HepG2 (cell line): ENCODE data around the gene NOPCHAP1. TPM values are rescaled to one million over a fixed set of nuclear protein-coding genes. Genes with fewer than 3 reads are reported as not detected.

ENCODE experiments used
- ATAC-seq: fragments of 200-7000 bp; cut with Tn5 transposase; 3 replicates; pipeline ENCODE4 v1.9.1; 2020; ENCODE audit warnings: mild to moderate bottlenecking, moderate library complexity
- BruUV-seq: library from RNA; stranded (reverse); fragments of 400-500 nt; replicated peaks from 2 replicates; lab custom pipeline; 2021; lab: Mats Ljungman, UMichigan
- CTCF ChIA-PET: fragments of 300-600 bp; formaldehyde crosslinking; extraction: SDS; loops from one replicate; lab custom pipeline; 2021; ENCODE audit warnings: low total read pairs, inconsistent platforms, low intra/inter-chr PET ratio; lab: Yijun Ruan, JAX
- POLR2A ChIA-PET: fragments of 350-600 bp; sonication (Branson Sonifier 250); formaldehyde crosslinking; loops from one replicate; lab custom pipeline; 2020; ENCODE audit warnings: antibody characterized with exemption, inconsistent platforms; lab: Yijun Ruan, JAX
- DNase-seq: peaks from one replicate; pipeline ENCODE4 v3.0.0-alpha.2; 2015; ENCODE audit warnings: low spot score
- FAIRE-seq: peaks from 3 replicates; lab custom pipeline; 2011; peaks lifted over from hg19 to GRCh38; lab: Jason Lieb, UNC
- H2AFZ ChIP-seq: one replicate; pipeline ENCODE4 v1.6.1; 2011; ENCODE audit warnings: low read length, inconsistent platforms
- H3K27ac ChIP-seq: fragments of 300-600 bp; 3 replicates; pipeline ENCODE4 v1.8.0; 2011; ENCODE audit warnings: mixed run types, mild to moderate bottlenecking, mixed read lengths, low read length, inconsistent platforms; ENCODE audit not compliant: insufficient read depth; ENCODE audit errors: extremely low read length
- H3K27me3 ChIP-seq, 2 experiments: fragments of 200-600 bp in 1 of 2; 2 replicates in 1 of 2; 3 replicates in 1 of 2; pipeline versions ENCODE4 v1.6.0 to v1.8.0; 2011; ENCODE audit warnings: low read length in 2 of 2, mild to moderate bottlenecking in 2 of 2, moderate library complexity in 2 of 2, inconsistent platforms in 1 of 2; ENCODE audit not compliant: insufficient read depth in 2 of 2, control insufficient read depth in 1 of 2
- H3K36me3 ChIP-seq, 2 experiments: fragments of 200-600 bp in 1 of 2; replicated peaks in 1 of 2; 2 replicates in 1 of 2; 3 replicates in 1 of 2; pipeline versions ENCODE4 v1.5.1 to v1.8.0; 2011; ENCODE audit warnings: low read length in 2 of 2, inconsistent platforms in 1 of 2; ENCODE audit not compliant: insufficient read depth in 2 of 2, control insufficient read depth in 1 of 2
- H3K4me1 ChIP-seq: 2 replicates; pipeline ENCODE4 v1.5.1; 2012; ENCODE audit warnings: low read length, inconsistent platforms; ENCODE audit not compliant: insufficient read depth
- H3K4me2 ChIP-seq: 2 replicates; pipeline ENCODE4 v1.6.0; 2011; ENCODE audit warnings: low read depth, low read length, inconsistent platforms
- H3K4me3 ChIP-seq, 3 experiments: fragments of 200-600 bp in 1 of 3; sonication (generic), shearing (Covaris generic) in 1 of 3; replicated peaks in 1 of 3; 2 replicates each; pipeline ENCODE4 v1.5.1; 2011 to 2016; ENCODE audit warnings: low read length in 3 of 3, inconsistent platforms in 2 of 3, low read depth in 2 of 3, mild to moderate bottlenecking in 2 of 3, control low read depth in 1 of 3, mixed read lengths in 1 of 3; ENCODE audit not compliant: insufficient read depth in 1 of 3
- H3K79me2 ChIP-seq: one replicate; pipeline ENCODE4 v1.6.1; 2011; ENCODE audit warnings: low read length, inconsistent platforms; ENCODE audit not compliant: insufficient read depth
- H3K9ac ChIP-seq: 2 replicates; pipeline ENCODE4 v1.6.0; 2011; ENCODE audit warnings: mild to moderate bottlenecking, low read depth, low read length, inconsistent platforms; ENCODE audit not compliant: insufficient read depth
- H3K9me3 ChIP-seq: 2 replicates; pipeline ENCODE4 v1.5.1; 2012; ENCODE audit warnings: mild to moderate bottlenecking, low read length
- H4K20me1 ChIP-seq: 2 replicates; pipeline ENCODE4 v1.6.0; 2011; ENCODE audit warnings: inconsistent platforms, mild to moderate bottlenecking, low read length, moderate library complexity; ENCODE audit not compliant: insufficient read depth
- GMEB2 ChIP-seq: IDR thresholded peaks from 2 replicates; pipeline ENCODE4 v1.6.1; 2016; ENCODE audit warnings: missing biosample characterization, missing genetic modification reagents, low read depth
- HDAC6 ChIP-seq: fragments of 200-600 bp; sonication (generic); IDR thresholded peaks from 2 replicates; pipeline ENCODE4 v1.7.0; 2017; ENCODE audit warnings: mild to moderate bottlenecking, antibody characterized with exemption, low read length, low read depth
- HNF1B ChIP-seq: sonication (generic); formaldehyde crosslinking; IDR thresholded peaks from 2 replicates; pipeline ENCODE4 v1.5.1; 2020; ENCODE audit warnings: mild to moderate bottlenecking, moderate library complexity, missing genetic modification reagents
- IRF2 ChIP-seq: IDR thresholded peaks from 2 replicates; pipeline ENCODE4 v1.6.1; 2018; ENCODE audit warnings: missing genetic modification reagents, missing compliant biosample characterization
- MAX ChIP-seq: IDR thresholded peaks from 2 replicates; pipeline ENCODE4 v1.6.1; 2012; ENCODE audit warnings: inconsistent platforms
- MTF2 ChIP-seq: sonication (generic); formaldehyde crosslinking; IDR thresholded peaks from 2 replicates; pipeline ENCODE4 v1.5.0; 2020; ENCODE audit warnings: missing genetic modification reagents, borderline replicate concordance
- MXD3 ChIP-seq: IDR thresholded peaks from 2 replicates; pipeline ENCODE4 v1.6.1; 2016; ENCODE audit warnings: mild to moderate bottlenecking, missing biosample characterization, missing genetic modification reagents
- REPIN1 ChIP-seq: sonication (generic); formaldehyde crosslinking; IDR thresholded peaks from 2 replicates; pipeline ENCODE4 v1.8.0; 2022; ENCODE audit warnings: missing genetic modification reagents, low read depth, mild to moderate bottlenecking, borderline replicate concordance
- TFAP4 ChIP-seq: sonication (generic); IDR thresholded peaks from 2 replicates; pipeline ENCODE4 v1.6.1; 2016; ENCODE audit warnings: low read depth, borderline replicate concordance
- ZBTB33 ChIP-seq: sonication (generic); formaldehyde crosslinking; IDR thresholded peaks from 2 replicates; pipeline ENCODE4 v1.4.0; 2020; ENCODE audit warnings: missing genetic modification reagents
- ZNF17 ChIP-seq: sonication (generic); formaldehyde crosslinking; IDR thresholded peaks from 2 replicates; pipeline ENCODE4 v1.5.0; 2020; ENCODE audit warnings: mild to moderate bottlenecking, missing genetic modification reagents
- ZNF510 ChIP-seq: sonication (generic); formaldehyde crosslinking; IDR thresholded peaks from 2 replicates; pipeline ENCODE4 v1.4.0; 2020; ENCODE audit warnings: low read depth, mild to moderate bottlenecking, missing genetic modification reagents
- ZNF644 ChIP-seq: IDR thresholded peaks from 2 replicates; pipeline ENCODE4 v1.6.1; 2016; ENCODE audit warnings: low read depth
- ZNF790 ChIP-seq: sonication (generic); formaldehyde crosslinking; IDR thresholded peaks from 2 replicates; pipeline ENCODE4 v1.8.0; 2022; ENCODE audit warnings: missing genetic modification reagents, mild to moderate bottlenecking, borderline replicate concordance
- ZSCAN20 ChIP-seq: sonication (generic); formaldehyde crosslinking; IDR thresholded peaks from 2 replicates; pipeline ENCODE4 v1.4.0; 2020; ENCODE audit warnings: missing genetic modification reagents, mild to moderate bottlenecking, borderline replicate concordance
- WGBS: methylation state at CpG from one replicate; pipeline ENCODE4 v1.1.6; 2017; ENCODE audit warnings: low lambda C conversion rate; 5-methylcytosine and 5-hydroxymethylcytosine counted together
- in situ Hi-C: cut with HindIII; loops from 2 replicates; pipeline ENCODE4 v1.10.0; 2017; ENCODE audit warnings: low pct_unique_long_range_greater_than_20kb; ENCODE audit not compliant: extremely low pct_ligation_motif_present
- intact Hi-C: fragments of 100-400 bp; cut with micrococcal nuclease; formaldehyde crosslinking; loops from one replicate; pipeline ENCODE4 v1.10.0; 2022; ENCODE audit not compliant: unreplicated experiment
- polyA plus RNA-seq, 8 experiments: library from polyadenylated mRNA; depleted of rRNA in 3 of 8; stranded (reverse) in 7 of 8; unstranded in 1 of 8; fragments of >200 nt; fragmentation: Illumina TruSeq in 4 of 8; extraction: Trizol in 4 of 8; gene quantifications; 2 replicates each; pipeline versions ENCODE4 v1.2.1 to v1.2.3, GENCODE V29; 2011 to 2016; ENCODE audit warnings: low read depth in 4 of 8, missing spikeins in 1 of 8, mixed read lengths in 1 of 8; ENCODE audit not compliant: insufficient read depth in 1 of 8
- total RNA-seq, 5 experiments: library from RNA; depleted of rRNA; stranded (reverse); fragments of >200 nt; fragmentation: Illumina TruSeq; extraction: Trizol; gene quantifications; 2 replicates each; pipeline ENCODE4 v1.2.3, GENCODE V29; 2016; ENCODE audit warnings: low read depth in 1 of 5

Gene NOPCHAP1
- total and polyA plus RNA-seq, 2 of the 13 experiments (the other 11 are each of a cell fraction or from before 2014, with no cell fraction given) = 5.7 to 38.1 TPM

GRCh38 chr12:104964856-104965205 is 21.3 kb upstream of the NOPCHAP1 start (continued):
- TF ChIP-seq HNF1B (CRISPR knock-in tag) = no peak

- Histone ChIP-seq H3K79me2 (no peaks in the 10 kb centered on the region), H2AFZ (no peak overlapping the region), H4K20me1 (no peaks in the 10 kb centered on the region), H3K4me2 (no peak overlapping the region), H3K27ac (no peak overlapping the region), H3K9me3 (no peaks in the 10 kb centered on the region), H3K36me3 (no peaks in the 10 kb centered on the region), H3K27me3 (peaks cover 0 to 1% of the 10 kb centered on the region in 2 experiments; a peak in 3 of 5 replicates), H3K4me3 (no peak overlapping the region), H3K4me1 (no peaks in the 10 kb centered on the region), H3K9ac (no peak overlapping the region)
- in situ Hi-C loops (no loop called here), intact Hi-C loops (no loop called here)
- CTCF ChIA-PET = no interaction called here
- no peak for DNase-seq
- ATAC-seq = no peak
- FAIRE-seq = no peak
- 73% methylated on average over 4 of the region's 4 CpGs for WGBS
- no TSS peak for BruUV-seq
- POLR2A ChIA-PET = no interaction called here
- TF ChIP-seq GMEB2 (CRISPR knock-in tag) (no peak), MTF2 (CRISPR knock-in tag) (no peak), ZSCAN20 (no peak), ZBTB33 (CRISPR knock-in tag) (no peak), HDAC6 (no peak), ZNF510 (CRISPR knock-in tag) (no peak), IRF2 (CRISPR knock-in tag) (no peak), ZNF790 (CRISPR knock-in tag) (no peak), MXD3 (no peak), ZNF644 (no peak), MAX (no peak), ZNF17 (CRISPR knock-in tag) (no peak), TFAP4 (no peak), REPIN1 (CRISPR knock-in tag) (no peak)
These were observed 19.4 kb upstream of the NOPCHAP1 start for GRCh38 chr12:104966677-104967076.
